ENCODE data around the gene OGFOD1.

OGFOD1 gene

DNA sequence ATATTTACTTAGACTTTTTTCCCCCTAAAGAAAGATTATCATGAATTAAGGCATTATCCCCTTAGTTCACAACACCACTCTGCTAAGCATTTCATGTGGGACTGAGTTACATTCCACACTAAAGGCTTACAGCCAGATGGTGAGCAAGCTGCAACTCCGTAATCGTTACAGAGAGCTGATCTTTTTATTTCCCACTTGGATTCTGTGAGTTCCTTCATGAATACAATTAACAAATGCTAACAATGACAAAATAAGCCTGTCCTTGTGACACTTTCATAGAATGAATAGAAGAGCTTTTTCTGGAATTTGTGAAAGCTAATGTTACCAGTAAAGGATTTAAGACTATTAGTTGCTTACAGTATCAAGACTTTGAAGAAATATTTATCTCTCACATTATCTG lies 8.7 kb downstream of the OGFOD1 start:
- H3K27ac Mint-ChIP-seq = peak overlapping the region in 1 of 2 donors; percentile 29

DNA sequence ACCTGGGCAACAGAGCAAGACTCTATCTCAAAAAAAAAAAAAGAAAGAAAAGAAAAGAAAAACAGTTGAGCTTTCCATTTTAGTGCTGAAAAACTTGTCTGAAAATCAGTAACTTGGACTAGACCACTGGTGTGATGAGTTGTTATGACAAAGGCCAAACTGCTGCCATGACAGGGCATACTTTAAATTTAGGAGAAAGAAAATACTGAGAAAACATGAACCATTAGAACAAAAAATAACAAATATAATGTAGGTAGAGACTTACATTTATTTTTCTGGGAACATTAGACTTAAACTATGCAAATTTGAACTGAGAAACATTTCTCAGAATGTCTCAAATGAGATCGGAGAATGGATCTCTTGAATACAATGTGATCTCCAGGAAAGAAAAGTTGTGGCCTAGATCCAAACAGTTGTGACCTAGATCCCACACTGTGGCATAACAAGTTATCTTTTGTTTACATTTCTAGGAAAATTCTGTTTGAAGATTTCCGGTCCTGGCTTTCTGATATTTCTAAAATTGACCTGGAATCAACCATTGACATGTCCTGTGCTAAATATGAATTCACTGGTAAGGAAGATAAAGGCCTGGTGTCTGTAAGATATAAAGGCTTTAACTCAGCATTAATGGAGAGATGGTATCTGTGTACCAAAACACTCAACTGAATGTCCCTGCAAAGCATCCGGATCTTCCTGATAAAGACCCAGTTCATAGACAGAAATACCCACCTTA lies 10.9 kb downstream of the OGFOD1 start:
- H3K4me1 Mint-ChIP-seq = no peaks in the 10 kb centered on the region
- no peak overlapping the region for H3K27ac Mint-ChIP-seq
- no peak for DNase-seq
- H3K4me3 Mint-ChIP-seq = no peak overlapping the region
- H3K27me3 Mint-ChIP-seq = no peaks in the 10 kb centered on the region
- ATAC-seq = no peak
- no peaks in the 10 kb centered on the region for H3K9me3 Mint-ChIP-seq

More for the DNA sequence above, 8.7 kb downstream of the OGFOD1 start:
- H3K4me3 Mint-ChIP-seq = no peak overlapping the region
- no peak for DNase-seq
- H3K9me3 Mint-ChIP-seq = no peaks in the 10 kb centered on the region
- ATAC-seq = no peak
- H3K27me3 Mint-ChIP-seq = no peaks in the 10 kb centered on the region
- H3K4me1 Mint-ChIP-seq = peaks cover 13% of the 10 kb centered on the region

DNA sequence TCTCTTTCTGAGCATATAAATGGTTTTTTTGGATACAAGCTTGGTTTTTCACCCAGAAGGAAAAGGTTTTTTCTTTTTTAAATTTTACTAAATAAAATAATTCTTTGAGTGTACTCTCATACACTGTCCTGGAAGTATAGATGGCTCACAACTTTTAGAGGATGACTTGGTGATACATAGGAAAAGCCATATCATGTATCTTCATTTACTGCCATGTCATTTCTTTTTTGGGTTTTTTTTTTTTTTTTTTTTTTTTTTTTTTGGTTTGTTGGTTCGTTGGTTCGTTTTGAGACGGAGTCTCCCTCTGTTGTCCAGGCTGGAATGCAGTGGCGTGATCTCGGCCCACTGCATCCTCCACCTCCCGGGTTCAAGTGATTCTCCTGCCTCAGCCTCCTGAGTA lies 11.8 kb downstream of the OGFOD1 start:
- DNase-seq (no peak), ATAC-seq (no peak)
- Mint-ChIP-seq H3K27ac (no peak overlapping the region), H3K4me3 (no peak overlapping the region), H3K9me3 (no peaks in the 10 kb centered on the region), H3K4me1 (no peaks in the 10 kb centered on the region), H3K27me3 (no peaks in the 10 kb centered on the region)

DNA sequence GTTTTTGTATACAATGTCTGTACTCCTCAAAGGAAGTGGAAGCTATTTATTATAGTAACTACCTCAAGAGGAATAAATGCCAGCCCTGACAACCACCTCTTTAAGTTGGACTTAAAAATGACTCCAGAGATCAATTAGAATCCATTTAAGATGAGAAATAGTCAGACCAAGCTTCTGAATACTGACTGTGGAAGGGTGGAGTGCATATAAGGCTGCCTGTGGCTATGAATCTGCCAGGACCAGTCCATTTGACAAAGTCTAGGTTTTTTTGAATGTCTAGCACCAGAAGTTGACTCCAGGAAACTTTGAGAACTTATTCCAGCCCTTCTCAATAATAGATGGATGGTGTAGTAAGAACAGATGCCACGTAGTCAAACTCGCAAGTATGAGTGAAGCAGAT lies 15.0 kb downstream of the OGFOD1 start:
- no peak for DNase-seq
- ATAC-seq = no peak
- Mint-ChIP-seq H3K27ac (no peak overlapping the region), H3K9me3 (no peaks in the 10 kb centered on the region), H3K4me3 (no peak overlapping the region), H3K4me1 (no peaks in the 10 kb centered on the region), H3K27me3 (no peaks in the 10 kb centered on the region)

DNA sequence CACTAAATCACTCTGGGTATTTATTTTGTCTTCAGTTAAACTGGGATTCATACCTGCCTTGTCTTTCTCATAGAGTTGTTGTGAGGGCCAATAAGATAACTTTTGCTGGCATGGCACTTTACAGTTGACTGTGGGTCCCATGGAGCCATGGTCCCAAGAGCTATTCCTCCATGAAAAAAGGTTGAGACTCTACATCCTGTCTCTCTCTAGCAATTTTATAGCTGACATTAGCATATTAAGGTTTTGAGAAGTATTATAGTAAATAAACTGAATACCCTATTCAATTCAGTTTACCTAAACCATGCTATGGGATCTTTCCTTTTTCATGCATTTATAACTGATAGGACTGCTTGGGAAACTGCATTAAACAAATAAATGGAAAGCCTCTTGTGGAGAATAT lies 17.4 kb downstream of the OGFOD1 start:
- Mint-ChIP-seq H3K4me3 (no peak overlapping the region), H3K27ac (no peak overlapping the region), H3K4me1 (no peaks in the 10 kb centered on the region), H3K9me3 (no peaks in the 10 kb centered on the region), H3K27me3 (no peaks in the 10 kb centered on the region)
- DNase-seq (no peak), ATAC-seq (no peak)

DNA sequence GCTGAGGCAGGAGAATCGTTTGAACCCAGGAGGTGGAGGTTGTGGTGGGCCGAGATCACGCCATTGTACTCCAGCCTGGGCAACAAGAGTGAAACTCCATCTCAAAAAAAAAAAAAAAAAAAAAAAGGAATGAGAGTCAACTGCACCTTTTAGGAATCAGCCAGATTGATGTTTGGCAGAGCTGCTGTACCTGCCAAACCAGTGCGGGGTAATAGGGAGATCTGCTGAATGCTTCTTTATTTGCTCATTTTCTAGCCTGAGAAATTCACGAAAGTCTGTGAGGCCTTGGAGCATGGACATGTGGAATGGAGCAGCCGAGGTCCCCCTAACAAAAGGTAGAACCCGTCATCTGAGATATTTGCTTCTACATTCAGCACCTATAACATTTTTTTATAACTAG lies 18.4 kb downstream of the OGFOD1 start:
- no peaks in the 10 kb centered on the region for H3K27me3 Mint-ChIP-seq
- H3K4me1 Mint-ChIP-seq = no peaks in the 10 kb centered on the region
- DNase-seq (no peak), ATAC-seq (no peak)
- H3K9me3 Mint-ChIP-seq = no peaks in the 10 kb centered on the region
- H3K27ac Mint-ChIP-seq = no peak overlapping the region
- no peak overlapping the region for H3K4me3 Mint-ChIP-seq

DNA sequence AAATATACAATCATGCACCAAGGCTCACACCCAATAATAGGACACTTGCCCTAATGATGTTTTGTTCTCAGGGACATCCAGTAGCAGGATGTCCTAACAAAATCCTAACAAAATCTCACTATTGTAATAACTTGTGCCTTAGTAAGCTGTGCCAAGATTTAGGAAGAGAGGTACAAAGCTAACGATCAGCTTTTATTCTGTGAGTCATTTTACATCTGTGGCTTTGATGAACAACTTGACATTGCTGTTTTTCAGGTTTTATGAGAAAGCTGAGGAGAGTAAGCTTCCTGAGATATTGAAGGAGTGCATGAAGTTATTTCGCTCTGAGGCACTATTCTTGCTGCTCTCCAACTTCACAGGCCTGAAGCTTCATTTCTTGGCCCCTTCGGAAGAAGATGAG lies 18.9 kb downstream of the OGFOD1 start:
- no peak for ATAC-seq
- H3K4me3 Mint-ChIP-seq = no peak overlapping the region

DNA sequence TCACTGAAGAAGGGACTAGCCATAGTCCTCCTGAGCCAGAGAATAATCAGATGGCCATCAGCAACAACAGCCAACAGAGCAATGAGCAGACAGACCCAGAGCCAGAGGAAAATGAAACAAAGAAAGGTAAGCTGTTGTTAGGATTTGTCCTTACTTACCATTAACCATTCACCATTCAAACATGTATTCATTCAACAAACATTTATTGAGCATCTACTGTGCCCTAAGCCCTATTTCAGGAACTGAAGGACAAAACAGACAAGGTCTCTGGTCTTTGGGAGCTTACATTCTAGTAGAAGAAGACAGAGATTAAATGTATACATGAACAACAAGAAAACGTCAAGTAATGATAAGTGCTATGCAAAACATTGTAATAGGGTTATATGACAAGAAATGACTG lies 19.3 kb downstream of the OGFOD1 start:
- no peak overlapping the region for H3K4me3 Mint-ChIP-seq
- DNase-seq = no peak
- H3K4me1 Mint-ChIP-seq = no peaks in the 10 kb centered on the region
- H3K27me3 Mint-ChIP-seq = no peaks in the 10 kb centered on the region
- peak overlapping the region in 1 of 2 donors; percentile 50 for H3K27ac Mint-ChIP-seq
- no peaks in the 10 kb centered on the region for H3K9me3 Mint-ChIP-seq
- ATAC-seq = no peak

More for the DNA sequence above, 18.9 kb downstream of the OGFOD1 start:
- Mint-ChIP-seq H3K9me3 (no peaks in the 10 kb centered on the region), H3K27ac (no peak overlapping the region), H3K4me1 (no peaks in the 10 kb centered on the region), H3K27me3 (no peaks in the 10 kb centered on the region)
- DNase-seq = no peak

DNA sequence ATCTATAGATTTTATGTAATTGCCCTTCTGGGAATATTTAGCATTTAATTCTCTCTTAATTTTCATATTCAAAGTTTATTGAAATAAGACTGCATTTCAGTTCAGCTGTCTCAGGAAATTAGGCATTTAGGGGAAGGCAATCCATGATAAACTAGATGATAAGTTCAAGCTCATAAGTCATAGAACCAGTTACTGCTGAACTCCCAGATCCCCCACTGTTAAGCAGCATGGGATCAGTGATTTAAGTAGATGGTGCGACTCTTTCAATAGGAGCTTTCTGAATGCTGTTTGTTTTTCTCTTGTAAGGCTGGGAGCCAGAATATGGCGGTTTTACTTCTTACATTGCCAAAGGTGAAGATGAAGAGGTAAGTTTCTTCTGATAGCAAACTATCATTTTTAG lies 23.8 kb downstream of the OGFOD1 start:
- Mint-ChIP-seq H3K27me3 (no peaks in the 10 kb centered on the region), H3K4me3 (no peak overlapping the region), H3K4me1 (peaks cover 38% of the 10 kb centered on the region), H3K9me3 (no peaks in the 10 kb centered on the region), H3K27ac (no peak overlapping the region)
- ATAC-seq = no peak
- no peak for DNase-seq

DNA sequence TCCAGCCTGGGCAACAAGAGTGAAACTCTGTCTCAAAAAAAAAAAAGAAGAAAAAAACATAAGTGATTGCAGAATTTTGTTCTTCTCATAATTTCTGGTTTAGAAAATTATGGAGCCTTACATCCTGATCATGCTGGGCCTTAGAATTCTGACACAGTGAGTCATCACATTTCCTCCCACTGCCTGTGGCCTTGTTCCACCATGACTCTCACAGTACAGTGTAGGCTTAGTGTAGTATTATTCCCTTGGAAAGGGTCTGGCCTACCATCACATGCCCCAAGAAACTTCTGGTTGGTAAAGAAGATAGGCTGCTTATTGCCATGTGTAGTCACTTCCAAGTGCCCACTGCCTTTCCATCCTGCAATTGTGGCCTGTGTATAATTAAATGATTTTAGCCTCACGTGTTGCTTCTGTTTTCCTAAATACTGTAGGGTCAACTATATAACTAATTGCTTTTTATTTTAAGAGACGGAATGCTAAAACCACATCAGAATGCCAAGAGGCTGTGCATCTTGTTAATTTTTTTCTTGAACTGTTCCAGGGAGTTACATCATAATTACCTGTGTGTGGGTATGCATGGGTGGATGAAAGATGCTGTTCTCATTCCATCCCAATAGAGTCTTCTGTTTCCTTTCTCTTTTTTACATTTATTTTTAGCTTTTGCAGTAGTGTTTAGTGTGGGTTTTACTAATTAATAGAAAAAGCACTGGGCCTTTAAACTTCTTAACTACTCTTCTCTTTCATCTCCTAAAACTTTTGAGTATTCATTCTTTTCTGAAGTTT lies 25.9 kb downstream of the OGFOD1 start:
- Mint-ChIP-seq H3K9me3 (no peaks in the 10 kb centered on the region), H3K4me3 (peak overlapping the region in 1 of 2 donors; percentile 19), H3K4me1 (peaks cover 52% of the 10 kb centered on the region), H3K27ac (peak overlapping the region; percentile 84 to 92), H3K27me3 (no peaks in the 10 kb centered on the region)
- ATAC-seq (peak; percentile 70), DNase-seq (no peak)

DNA sequence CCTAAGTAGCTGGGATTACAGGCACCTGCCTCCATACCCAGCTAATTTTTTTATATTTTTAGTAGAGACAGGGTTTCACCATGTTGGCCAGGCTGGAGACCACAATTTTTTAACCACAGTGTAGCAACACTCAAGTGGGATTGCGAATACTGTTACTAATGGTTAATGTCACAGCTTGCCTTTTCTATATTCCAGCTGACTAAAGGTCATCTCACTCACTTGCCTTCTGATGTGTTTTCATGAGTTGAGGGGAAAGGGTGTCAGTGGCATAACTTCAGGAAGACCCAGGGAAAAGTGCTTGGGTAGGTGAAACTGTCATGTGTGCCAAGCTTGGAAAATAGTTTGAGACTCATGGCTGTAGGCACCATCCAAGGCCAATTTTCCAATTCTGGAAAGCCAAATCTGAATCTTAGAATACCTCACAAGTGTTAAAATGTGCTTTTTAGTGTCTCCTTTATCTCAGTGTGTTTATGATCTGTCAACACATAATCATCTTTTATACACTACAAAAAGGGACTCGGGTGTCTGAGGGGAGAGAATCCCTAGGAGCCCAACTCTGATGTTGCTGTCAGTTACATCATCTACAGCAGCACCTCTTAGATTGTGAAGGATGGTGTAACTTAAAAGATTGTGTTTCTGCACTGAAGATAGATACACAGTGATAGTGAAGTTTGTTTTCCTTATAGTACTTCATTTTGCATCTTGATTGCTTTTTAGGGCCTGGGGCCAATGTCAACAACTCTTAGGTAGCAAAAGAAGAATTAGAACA lies 27.1 kb downstream of the OGFOD1 start:
- ATAC-seq = peak; percentile 78
- H3K27ac Mint-ChIP-seq = peak overlapping the region; percentile 96 to 98

DNA sequence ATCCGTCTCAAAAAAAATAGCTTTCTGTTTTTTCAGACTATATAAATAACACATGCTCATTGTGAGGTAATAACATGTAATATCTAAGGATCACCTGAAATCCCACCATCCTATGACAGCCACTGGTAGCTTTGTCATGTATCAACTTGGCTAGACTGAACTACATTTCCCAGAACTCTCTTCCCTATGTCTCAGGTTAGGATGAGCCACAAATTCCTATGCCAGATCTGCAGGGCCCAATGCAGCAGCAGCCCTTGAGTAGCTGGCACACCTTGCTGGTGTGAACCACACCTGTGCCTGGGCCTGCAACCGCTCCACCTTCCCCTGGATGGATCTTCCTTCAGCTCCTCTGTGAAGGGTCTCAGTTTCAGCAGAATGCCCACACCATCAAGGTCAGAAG lies 28.1 kb downstream of the OGFOD1 start:
- Mint-ChIP-seq H3K4me3 (no peak overlapping the region), H3K27me3 (no peaks in the 10 kb centered on the region), H3K4me1 (peaks cover 52% of the 10 kb centered on the region), H3K27ac (peak overlapping the region; percentile 96 to 98), H3K9me3 (no peaks in the 10 kb centered on the region)
- no peak for ATAC-seq
- no peak for DNase-seq

More for the DNA sequence above, 27.1 kb downstream of the OGFOD1 start:
- Mint-ChIP-seq H3K9me3 (no peaks in the 10 kb centered on the region), H3K4me1 (peaks cover 52% of the 10 kb centered on the region), H3K4me3 (peak overlapping the region; percentile 5 to 24), H3K27me3 (no peaks in the 10 kb centered on the region)
- peak in 1 of 2 donors; percentile 5 for DNase-seq

DNA sequence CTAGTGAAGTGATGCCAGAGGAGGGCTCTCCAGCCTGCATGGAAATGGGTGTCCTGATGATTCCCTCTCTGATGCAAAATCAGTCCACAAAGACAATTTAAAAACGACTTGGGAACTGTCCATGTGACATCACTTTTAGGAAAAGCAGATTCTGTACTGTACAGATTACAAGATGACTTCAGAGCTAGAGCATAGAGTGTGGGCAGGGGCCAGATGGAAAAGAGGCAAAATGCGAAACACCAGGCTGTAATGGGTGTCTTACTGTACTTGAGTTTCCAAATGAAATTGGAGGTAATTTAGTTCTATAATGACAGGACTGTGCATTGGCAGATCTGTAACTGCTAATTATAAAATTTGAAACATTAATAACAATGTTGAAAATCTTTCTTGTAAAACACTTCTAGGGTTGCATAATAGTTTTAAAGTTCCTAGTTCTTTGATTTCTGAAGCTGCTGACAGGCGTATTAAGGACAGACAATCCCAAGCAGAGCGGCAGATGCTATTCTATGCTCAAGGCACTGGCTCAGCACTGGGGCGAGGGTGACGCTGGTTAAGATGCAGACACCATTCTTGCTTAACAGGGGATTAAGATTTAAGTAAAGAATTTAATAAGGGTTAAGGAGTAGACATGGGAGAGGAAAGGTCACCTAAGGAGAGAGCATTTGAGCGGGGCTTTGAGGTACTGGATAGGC lies 29.6 kb downstream of the OGFOD1 start:
- Mint-ChIP-seq H3K4me1 (peaks cover 52% of the 10 kb centered on the region), H3K27me3 (no peaks in the 10 kb centered on the region), H3K9me3 (no peaks in the 10 kb centered on the region), H3K27ac (peak overlapping the region; percentile 8 to 59), H3K4me3 (no peak overlapping the region)
- DNase-seq (no peak), ATAC-seq (no peak)

DNA sequence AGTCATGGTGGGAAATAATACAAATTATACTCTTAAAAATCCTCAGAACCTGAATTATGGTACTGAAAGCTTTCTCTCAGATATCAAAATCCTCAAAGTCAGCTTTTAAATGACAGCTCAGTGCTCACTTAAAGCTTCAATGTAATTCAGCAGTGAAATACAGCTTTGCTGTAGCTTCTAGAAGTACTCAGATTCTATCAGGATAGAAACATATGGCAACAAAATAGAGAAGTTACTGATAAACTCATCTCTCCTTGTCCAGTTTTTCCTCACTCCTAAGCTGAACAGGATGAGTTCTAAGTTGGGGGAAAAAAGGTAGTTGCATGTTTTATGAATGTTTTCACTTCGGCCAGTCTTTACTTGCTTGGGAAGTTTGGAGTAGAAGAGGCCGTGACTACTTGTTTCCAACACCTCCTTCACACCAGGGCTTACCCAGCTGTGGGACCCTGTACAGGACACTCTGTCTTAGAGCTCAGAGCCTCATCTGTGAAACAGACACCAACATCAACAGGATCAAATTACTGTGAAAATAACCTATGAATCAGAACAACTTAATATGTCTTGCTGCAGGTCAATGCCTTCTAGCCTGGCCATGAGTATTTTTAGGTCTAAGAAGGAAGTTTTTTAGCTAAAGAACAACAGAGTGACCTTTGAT lies 30.2 kb downstream of the OGFOD1 start:
- Mint-ChIP-seq H3K4me1 (peaks cover 48% of the 10 kb centered on the region), H3K4me3 (no peak overlapping the region), H3K9me3 (no peaks in the 10 kb centered on the region), H3K27ac (peak overlapping the region; percentile 54 to 61), H3K27me3 (no peaks in the 10 kb centered on the region)
- no peak for ATAC-seq
- no peak for DNase-seq

DNA sequence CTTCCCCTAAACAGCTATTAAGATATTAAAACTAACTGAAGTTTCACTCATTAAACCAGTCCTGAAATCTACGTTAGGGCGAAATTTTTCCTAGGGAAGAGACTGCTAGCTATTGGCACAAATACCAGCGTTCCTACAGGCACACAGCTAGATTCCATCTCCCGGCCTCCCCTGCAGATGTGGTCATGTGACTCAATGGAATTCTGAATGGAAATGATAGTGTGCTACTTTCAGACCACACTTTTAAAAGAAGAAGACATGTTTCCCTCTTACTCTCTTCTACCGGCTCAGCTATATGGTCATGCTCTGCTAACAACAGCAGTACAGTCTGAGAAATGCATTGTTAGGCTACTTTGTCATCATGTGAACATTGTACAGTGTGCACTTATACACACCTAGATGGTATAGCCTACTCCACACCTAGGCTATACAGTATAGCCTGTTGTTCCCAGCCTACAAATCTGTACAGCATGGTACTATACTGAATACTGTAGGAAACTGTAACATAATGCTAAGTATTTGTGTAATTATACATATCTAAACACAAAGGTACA lies 31.4 kb downstream of the OGFOD1 start:
- ATAC-seq = no peak
- H3K4me1 Mint-ChIP-seq = peaks cover 36% of the 10 kb centered on the region

More for the DNA sequence above, 31.4 kb downstream of the OGFOD1 start:
- Mint-ChIP-seq H3K4me3 (no peak overlapping the region), H3K9me3 (no peaks in the 10 kb centered on the region), H3K27me3 (no peaks in the 10 kb centered on the region), H3K27ac (no peak overlapping the region)
- DNase-seq = no peak

All from stimulated activated naive CD8-positive, alpha-beta T cell treated with anti-CD3 and anti-CD28 coated beads, Interleukin-15, amount 100 ng/mL, for 72 hours (primary cell).